HG03439 (cell line): ENCODE results near the gene OGFOD1.

Experiments
- ATAC-seq: cut with Tn5 transposase; IDR thresholded peaks from one replicate; pipeline ENCODE4 v1.9.1; 2021; ENCODE audit warnings: mild to moderate bottlenecking, moderate library complexity; ENCODE audit not compliant: unreplicated experiment

OGFOD1 gene

GRCh38 chr16:56426585-56426984 is 24.8 kb upstream of the OGFOD1 start:
- no peak for ATAC-seq

- ATAC-seq: no peak
Measured at GRCh38 chr16:56428091-56428490, 23.3 kb upstream of the OGFOD1 start.

- no peak for ATAC-seq
Measured at GRCh38 chr16:56436258-56436657, 15.1 kb upstream of the OGFOD1 start.

GRCh38 chr16:56438038-56438437 is 13.3 kb upstream of the OGFOD1 start:
- no peak for ATAC-seq

- ATAC-seq: no peak
Measured at GRCh38 chr16:56447286-56447685, 4.1 kb upstream of the OGFOD1 start.

- ATAC-seq: no peak
Measured at GRCh38 chr16:56448005-56448404, 3.3 kb upstream of the OGFOD1 start.

- ATAC-seq: peak; percentile 36
Measured at GRCh38 chr16:56450275-56450985, 924 bp upstream of the OGFOD1 start.

- ATAC-seq: peak; percentile 37
Measured at GRCh38 chr16:56451753-56452689, 667 bp downstream of the OGFOD1 start.

GRCh38 chr16:56457927-56458470 is 6.6 kb downstream of the OGFOD1 start:
- no peak for ATAC-seq

- ATAC-seq: no peak
Measured at GRCh38 chr16:56460101-56460500, 8.7 kb downstream of the OGFOD1 start.

- ATAC-seq: no peak
Measured at GRCh38 chr16:56462064-56462796, 10.9 kb downstream of the OGFOD1 start.

- ATAC-seq: no peak
Measured at GRCh38 chr16:56463153-56463552, 11.8 kb downstream of the OGFOD1 start.

- ATAC-seq: no peak
Measured at GRCh38 chr16:56466344-56466743, 15.0 kb downstream of the OGFOD1 start.

- ATAC-seq: no peak
Measured at GRCh38 chr16:56468800-56469199, 17.4 kb downstream of the OGFOD1 start.

- ATAC-seq: no peak
Measured at GRCh38 chr16:56469748-56470147, 18.4 kb downstream of the OGFOD1 start.

- ATAC-seq: no peak
Measured at GRCh38 chr16:56470232-56470631, 18.9 kb downstream of the OGFOD1 start.

- ATAC-seq: no peak
Measured at GRCh38 chr16:56470666-56471065, 19.3 kb downstream of the OGFOD1 start.

- ATAC-seq: no peak
Measured at GRCh38 chr16:56475201-56475600, 23.8 kb downstream of the OGFOD1 start.

- no peak for ATAC-seq
Measured at GRCh38 chr16:56477096-56477878, 25.9 kb downstream of the OGFOD1 start.
